IMR-90 (cell line): ENCODE measurements around the gene ADH6. TPM values are rescaled to one million over a fixed set of nuclear protein-coding genes. Genes with fewer than 3 reads are reported as not detected.

Experiments
- ATAC-seq: fragments of 200-7000 bp; cut with Tn5 transposase; 2 replicates; pipeline ENCODE4 v1.9.1; 2020; ENCODE audit warnings: low read depth, mild to moderate bottlenecking, moderate library complexity
- BruUV-seq: library from RNA; stranded (reverse); fragments of 400-500 nt; replicated peaks from 2 replicates; lab custom pipeline; 2021; lab: Mats Ljungman, UMichigan
- CTCF ChIA-PET: fragments of 300-600 bp; formaldehyde crosslinking; extraction: SDS; loops from one replicate; lab custom pipeline; 2021; ENCODE audit warnings: antibody characterized with exemption; lab: Yijun Ruan, JAX
- POLR2A ChIA-PET: fragments of 300-600 bp; sonication (Branson Sonifier 250); formaldehyde crosslinking; loops from one replicate; lab custom pipeline; 2022; ENCODE audit warnings: antibody characterized with exemption; ENCODE audit not compliant: unreplicated experiment; lab: Charles Lee
- DNase-seq: peaks from one replicate; pipeline ENCODE4 v3.0.0; 2013
- H2AFZ ChIP-seq: replicated peaks from 2 replicates; pipeline ENCODE3; 2013; ENCODE audit warnings: low read length, mild to moderate bottlenecking; ENCODE audit not compliant: poor library complexity
- H2AK5ac ChIP-seq: 2 replicates; pipeline ENCODE4 v1.6.1; 2013; ENCODE audit warnings: low read depth, low read length, inconsistent platforms
- H2AK9ac ChIP-seq: replicated peaks from 2 replicates; pipeline ENCODE3; 2013; ENCODE audit warnings: mild to moderate bottlenecking, low read depth, low read length, moderate library complexity; ENCODE audit not compliant: poor library complexity
- H2BK120ac ChIP-seq: 2 replicates; pipeline ENCODE4 v1.6.1; 2013; ENCODE audit warnings: low read depth, low read length, inconsistent platforms
- H2BK15ac ChIP-seq: 3 replicates; pipeline ENCODE4 v1.6.1; 2013; ENCODE audit warnings: low read depth, low read length, inconsistent platforms
- H2BK20ac ChIP-seq: 2 replicates; pipeline ENCODE4 v1.6.1; 2013; ENCODE audit warnings: low read depth, mild to moderate bottlenecking, inconsistent platforms, low read length, moderate library complexity
- H2BK5ac ChIP-seq: 2 replicates; pipeline ENCODE4 v1.6.1; 2013; ENCODE audit warnings: mild to moderate bottlenecking, low read depth, low read length, inconsistent platforms; ENCODE audit not compliant: poor library complexity, severe bottlenecking
- H3K14ac ChIP-seq: replicated peaks from 2 replicates; pipeline ENCODE4 v1.6.1; 2013; ENCODE audit warnings: low read depth, low read length, inconsistent platforms
- H3K18ac ChIP-seq: 2 replicates; pipeline ENCODE4 v1.6.1; 2013; ENCODE audit warnings: low read depth, low read length, control low read depth
- H3K23ac ChIP-seq: 2 replicates; pipeline ENCODE4 v1.6.1; 2013; ENCODE audit warnings: low read depth, low read length, inconsistent platforms
- H3K27ac ChIP-seq: 2 replicates; pipeline ENCODE4 v1.5.1; 2013; ENCODE audit warnings: mild to moderate bottlenecking, control low read depth, low read length; ENCODE audit not compliant: insufficient read depth
- H3K27me3 ChIP-seq: 2 replicates; pipeline ENCODE4 v1.6.1; 2013; ENCODE audit warnings: low read length; ENCODE audit not compliant: control insufficient read depth, insufficient read depth
- H3K36me3 ChIP-seq: 2 replicates; pipeline ENCODE4 v1.6.1; 2013; ENCODE audit warnings: low read length, mixed read lengths; ENCODE audit not compliant: control insufficient read depth, insufficient read depth
- H3K4ac ChIP-seq: 2 replicates; pipeline ENCODE4 v1.6.1; 2013; ENCODE audit warnings: low read depth, low read length, inconsistent platforms
- H3K4me1 ChIP-seq: 2 replicates; pipeline ENCODE4 v1.6.1; 2013; ENCODE audit warnings: low read length, mixed read lengths; ENCODE audit not compliant: control insufficient read depth, insufficient read depth
- H3K4me2 ChIP-seq: 2 replicates; pipeline ENCODE4 v1.6.1; 2013; ENCODE audit warnings: low read depth, mild to moderate bottlenecking, control low read depth, low read length, moderate library complexity
- H3K4me3 ChIP-seq: 2 replicates; pipeline ENCODE4 v1.5.1; 2013; ENCODE audit warnings: low read depth, mild to moderate bottlenecking, control low read depth, low read length, moderate library complexity; ENCODE audit not compliant: insufficient read depth
- H3K56ac ChIP-seq: 2 replicates; pipeline ENCODE4 v1.6.1; 2013; ENCODE audit warnings: low read length, inconsistent platforms; ENCODE audit not compliant: insufficient read depth; ENCODE audit errors: extremely low read depth
- H3K79me1 ChIP-seq, 2 experiments: 2 replicates each; pipeline ENCODE4 v1.6.1; 2013; ENCODE audit warnings: low read length in 2 of 2, inconsistent platforms in 1 of 2, low read depth in 1 of 2
- H3K9ac ChIP-seq: 2 replicates; pipeline ENCODE4 v1.6.1; 2013; ENCODE audit warnings: low read depth, low read length, control low read depth
- H3K9me1 ChIP-seq: 2 replicates; pipeline ENCODE4 v1.6.1; 2013; ENCODE audit warnings: low read length, inconsistent platforms; ENCODE audit not compliant: insufficient read depth
- H3K9me3 ChIP-seq: 2 replicates; pipeline ENCODE4 v1.6.1; 2013; ENCODE audit warnings: low read length; ENCODE audit not compliant: control insufficient read depth, insufficient read depth
- H4K20me1 ChIP-seq: 2 replicates; pipeline ENCODE4 v1.6.1; 2013; ENCODE audit warnings: low read length, inconsistent platforms; ENCODE audit not compliant: insufficient read depth
- H4K5ac ChIP-seq: 2 replicates; pipeline ENCODE4 v1.6.1; 2013; ENCODE audit warnings: mild to moderate bottlenecking, low read depth, low read length, control low read depth
- H4K8ac ChIP-seq, 2 experiments: 2 replicates each; pipeline ENCODE4 v1.6.1; 2013; ENCODE audit warnings: low read depth in 2 of 2, low read length in 2 of 2, control low read depth in 1 of 2, inconsistent platforms in 1 of 2
- H4K91ac ChIP-seq: 2 replicates; pipeline ENCODE4 v1.6.1; 2013; ENCODE audit warnings: low read depth, low read length, inconsistent platforms; ENCODE audit not compliant: insufficient read depth
- BHLHE40 ChIP-seq: fragments of 150-350 bp; IDR thresholded peaks from 2 replicates; pipeline ENCODE4 v1.6.1; 2016; ENCODE audit warnings: mild to moderate bottlenecking, low read depth, low read length
- CEBPB ChIP-seq: IDR thresholded peaks from 2 replicates; pipeline ENCODE4 v1.6.1; 2012; ENCODE audit warnings: low read depth, low read length, improper control_type of control experiment
- CHD1 ChIP-seq: IDR thresholded peaks from 2 replicates; pipeline ENCODE4 v1.6.1; 2012; ENCODE audit warnings: low read depth, low read length, improper control_type of control experiment
- CTCF ChIP-seq: conservative IDR thresholded peaks from 2 replicates; pipeline ENCODE4 v1.5.1; 2012; ENCODE audit warnings: mild to moderate bottlenecking, low read depth, low read length, improper control_type of control experiment
- FOS ChIP-seq: fragments of 150-350 bp; IDR thresholded peaks from 2 replicates; pipeline ENCODE4 v1.6.1; 2016; ENCODE audit warnings: low read depth, low read length
- MAFK ChIP-seq: IDR thresholded peaks from 2 replicates; pipeline ENCODE4 v1.6.1; 2012; ENCODE audit warnings: low read depth, low read length, improper control_type of control experiment
- MAZ ChIP-seq: IDR thresholded peaks from 2 replicates; pipeline ENCODE4 v1.6.1; 2012; ENCODE audit warnings: low read depth, mild to moderate bottlenecking, low read length, improper control_type of control experiment, moderate library complexity, borderline replicate concordance
- MXI1 ChIP-seq: IDR thresholded peaks from 2 replicates; pipeline ENCODE4 v1.6.1; 2012; ENCODE audit warnings: low read depth, mild to moderate bottlenecking, low read length, moderate library complexity, borderline replicate concordance
- NFE2L2 ChIP-seq: fragments of 150-350 bp; IDR thresholded peaks from 2 replicates; pipeline ENCODE4 v1.6.1; 2016; ENCODE audit warnings: low read depth, mild to moderate bottlenecking, low read length
- POLR2A ChIP-seq: IDR thresholded peaks from 2 replicates; pipeline ENCODE4 v1.6.1; 2012; ENCODE audit warnings: mild to moderate bottlenecking, low read depth, low read length
- RAD21 ChIP-seq: IDR thresholded peaks from 2 replicates; pipeline ENCODE4 v1.6.1; 2012; ENCODE audit warnings: low read length, improper control_type of control experiment
- RCOR1 ChIP-seq: IDR thresholded peaks from 2 replicates; pipeline ENCODE4 v1.6.1; 2012; ENCODE audit warnings: mild to moderate bottlenecking, low read length, improper control_type of control experiment; ENCODE audit not compliant: insufficient replicate concordance
- RFX5 ChIP-seq: IDR thresholded peaks from 2 replicates; pipeline ENCODE4 v1.8.0; 2012; ENCODE audit warnings: low read depth, mild to moderate bottlenecking, low read length, moderate library complexity
- SMC3 ChIP-seq: fragments of 150-350 bp; IDR thresholded peaks from 2 replicates; pipeline ENCODE4 v1.6.1; 2016; ENCODE audit warnings: low read depth, mild to moderate bottlenecking, antibody characterized with exemption, low read length, moderate library complexity
- USF2 ChIP-seq: fragments of 150-350 bp; IDR thresholded peaks from 2 replicates; pipeline ENCODE4 v1.6.1; 2017; ENCODE audit warnings: mild to moderate bottlenecking, antibody characterized with exemption, low read length, low read depth
- WGBS, 2 experiments: methylation state at CpG; one replicate each; pipeline versions ENCODE4 v1.1.5 to v1.1.7; 2013; ENCODE audit warnings: missing lambda C conversion rate in 2 of 2; ENCODE audit not compliant: insufficient read length in 1 of 2; ENCODE audit errors: extremely low coverage in 2 of 2; 5-methylcytosine and 5-hydroxymethylcytosine counted together
- dilution Hi-C: fragments of 300-500 bp; cut with HindIII; formaldehyde crosslinking; loops from one replicate; pipeline ENCODE4 v1.14.3; 2018; ENCODE audit warnings: low sequenced_read_pairs; ENCODE audit not compliant: unreplicated experiment
- in situ Hi-C: fragments of 300-500 bp; cut with MboI; formaldehyde crosslinking; loops from 3 replicates; pipeline ENCODE4 v1.14.3; 2019; ENCODE audit warnings: low sequenced_read_pairs, inconsistent platforms, mixed read lengths
- intact Hi-C: fragments of 100-400 bp; cut with micrococcal nuclease; formaldehyde crosslinking; loops from 2 replicates; pipeline ENCODE4 v1.10.0; 2022
- polyA plus RNA-seq, 3 experiments: library from polyadenylated mRNA; depleted of rRNA; stranded (reverse); fragments of >200 nt; gene quantifications; 2 replicates each; pipeline ENCODE4 v1.2.3, GENCODE V29; 2012; ENCODE audit warnings: low replicate concordance in 1 of 3
- total RNA-seq: library from RNA; depleted of rRNA; stranded (reverse); fragments of >200 nt; gene quantifications from 2 replicates; pipeline ENCODE4 v1.2.3, GENCODE V29; 2012
- TF ChIP-seq, protein P1 (sequence below): fragments of 150-350 bp; IDR thresholded peaks from 2 replicates; pipeline ENCODE4 v1.6.1; 2016; ENCODE audit warnings: low read depth, mild to moderate bottlenecking, low read length, moderate library complexity, borderline replicate concordance

Gene ADH6
- total and polyA plus RNA-seq, 2 of the 4 experiments (the other 2 are of a cell fraction): not detected

DNA sequence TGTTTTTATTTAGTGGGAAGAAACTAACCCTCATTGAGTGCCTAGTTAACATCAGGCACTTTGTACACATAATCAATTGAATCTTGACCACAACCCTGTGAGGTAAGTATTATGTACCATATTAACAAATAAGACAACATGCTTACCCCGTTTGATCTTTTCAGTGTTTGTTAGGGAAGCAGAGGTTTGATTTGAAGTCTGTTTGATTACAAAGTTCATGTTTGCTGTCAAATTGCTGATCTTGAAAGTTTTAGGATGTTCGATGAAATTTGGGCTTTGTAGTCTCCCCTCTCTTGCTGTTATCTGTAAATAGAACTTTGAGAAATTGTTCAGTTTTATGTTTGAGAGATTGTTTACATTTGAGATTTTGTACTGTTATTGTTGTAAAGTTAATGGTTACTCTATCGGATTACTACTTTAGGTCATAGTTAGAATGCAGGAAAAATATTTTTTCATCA, 61.5 kb downstream of the ADH6 start:
- Histone ChIP-seq H3K23ac (no peak overlapping the region), H4K8ac (no peak overlapping the region), H2BK15ac (no peak overlapping the region), H4K20me1 (no peaks in the 10 kb centered on the region), H3K4me2 (no peak overlapping the region), H2BK5ac (no peak overlapping the region), H3K9me1 (peaks cover 3% of the 10 kb centered on the region; the same call in 1 of the 2 replicates), H3K9ac (no peak overlapping the region), H3K4me1 (peaks cover 2% of the 10 kb centered on the region; the same call in 1 of the 2 replicates), H3K79me1 (no peaks in the 10 kb centered on the region), H4K5ac (no peak overlapping the region), H4K91ac (no peak overlapping the region), H2BK20ac (no peak overlapping the region), H3K14ac (no peak overlapping the region), H2BK120ac (no peak overlapping the region), H2AK9ac (no peak overlapping the region), H3K27me3 (no peaks in the 10 kb centered on the region), H3K9me3 (no peaks in the 10 kb centered on the region), H2AFZ (no peak overlapping the region), H2AK5ac (no peak overlapping the region), H3K4me3 (no peak overlapping the region), H3K18ac (no peak overlapping the region), H3K4ac (no peak overlapping the region), H3K36me3 (no peaks in the 10 kb centered on the region), H3K27ac (no peak overlapping the region), H3K56ac (no peak overlapping the region)
- ChIA-PET CTCF (no interaction called here), POLR2A (no interaction called here)
- dilution Hi-C loops: no loop called here
- no TSS peak for BruUV-seq
- no CpG with 5 or more reads among the region's 3 CpGs for WGBS, 2 experiments
- DNase-seq: no peak
- TF ChIP-seq CHD1: no peak
- no peak for TF ChIP-seq CTCF
- TF ChIP-seq MAFK: no peak
- TF ChIP-seq CEBPB: no peak
- no peak for TF ChIP-seq POLR2A
- no peak for TF ChIP-seq NFE2L2
- no peak for TF ChIP-seq RCOR1
- TF ChIP-seq, protein P1, sequence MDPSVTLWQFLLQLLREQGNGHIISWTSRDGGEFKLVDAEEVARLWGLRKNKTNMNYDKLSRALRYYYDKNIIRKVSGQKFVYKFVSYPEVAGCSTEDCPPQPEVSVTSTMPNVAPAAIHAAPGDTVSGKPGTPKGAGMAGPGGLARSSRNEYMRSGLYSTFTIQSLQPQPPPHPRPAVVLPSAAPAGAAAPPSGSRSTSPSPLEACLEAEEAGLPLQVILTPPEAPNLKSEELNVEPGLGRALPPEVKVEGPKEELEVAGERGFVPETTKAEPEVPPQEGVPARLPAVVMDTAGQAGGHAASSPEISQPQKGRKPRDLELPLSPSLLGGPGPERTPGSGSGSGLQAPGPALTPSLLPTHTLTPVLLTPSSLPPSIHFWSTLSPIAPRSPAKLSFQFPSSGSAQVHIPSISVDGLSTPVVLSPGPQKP: no peak
- no peak for TF ChIP-seq RFX5
- TF ChIP-seq FOS: no peak
- TF ChIP-seq SMC3: no peak
- no peak for TF ChIP-seq BHLHE40
- TF ChIP-seq MXI1: no peak
- no peak for TF ChIP-seq MAZ
- no peak for TF ChIP-seq RAD21
- no peak for TF ChIP-seq USF2
- in situ Hi-C loops: no loop called here
- ATAC-seq: no peak
- intact Hi-C loops: no loop called here
